Inferior parietal cortex (tissue), 1 donor: ENCODE measurements around the gene ANP32D.
"Not testable (repeated sequence)": the region's sequence is repeated elsewhere in the genome, so short reads cannot be mapped to it uniquely, and the experiment has no call there.

Experiments
- DNase-seq: peaks from one replicate; pipeline ENCODE4 v3.0.0-alpha.2; 2016; ENCODE audit errors: extremely low spot score

The ANP32D gene

DNA sequence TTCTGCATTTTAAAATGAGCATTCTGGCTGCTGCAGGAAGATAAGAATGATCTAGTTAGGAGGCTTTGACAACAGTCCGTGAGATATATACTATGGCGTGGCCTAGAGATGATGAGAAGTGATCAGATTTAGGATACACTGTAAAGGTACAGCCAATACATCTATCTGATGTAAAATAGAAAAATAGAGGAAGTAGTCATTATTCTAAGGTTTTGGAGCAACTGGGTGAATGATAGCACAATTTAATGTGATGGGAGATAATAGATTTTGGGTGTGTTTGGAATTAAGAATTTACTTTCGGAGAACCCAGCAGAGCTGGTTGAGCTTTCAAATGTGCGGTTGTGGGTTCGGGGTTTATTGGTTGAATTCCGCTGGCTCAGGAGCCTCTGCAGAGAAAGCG lies at the start of gene ANP32D:
Gene ANP32D, plus strand, starts transcription at position 301 of the 400 bp plus-strand sequence. CDS start 106 bp downstream, outside the sequence.
- DNase-seq = no peak

DNA sequence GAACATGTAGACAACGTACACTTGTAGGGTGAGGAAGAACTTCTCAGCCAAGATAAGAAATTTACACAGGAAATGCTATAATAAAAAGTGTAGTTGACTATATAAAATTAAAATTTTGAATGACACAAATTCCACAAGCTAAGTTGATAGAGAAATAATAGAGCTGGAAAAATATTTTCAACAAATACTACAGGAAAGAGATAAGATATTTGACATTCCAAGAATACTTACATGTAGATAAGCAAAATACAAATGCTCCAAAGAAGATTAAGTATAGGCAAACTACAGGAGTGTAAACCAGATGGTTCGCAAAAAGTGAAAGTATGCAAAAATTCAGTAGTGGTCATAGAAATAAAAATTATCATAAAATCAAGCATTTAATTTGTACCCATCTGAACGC lies 49.2 kb upstream of the ANP32D start:
- no peak for DNase-seq

DNA sequence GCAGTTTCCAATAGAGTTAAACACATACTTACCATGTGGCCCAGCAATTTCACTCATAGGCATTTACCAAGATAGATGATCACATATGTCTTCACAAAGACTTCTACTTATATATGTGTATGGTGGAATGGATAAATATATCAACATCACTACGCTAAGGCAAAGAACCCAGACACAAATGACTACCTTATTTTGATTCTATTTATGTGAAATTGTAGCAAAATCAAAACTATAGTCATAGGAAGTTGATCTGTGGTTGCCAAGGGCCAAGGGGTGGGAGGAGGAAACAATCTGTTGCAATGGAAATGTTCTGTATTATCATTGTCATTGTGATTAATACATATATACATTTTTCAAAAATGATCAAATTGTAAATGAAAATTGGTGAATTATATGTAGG lies 47.7 kb upstream of the ANP32D start:
- no peak for DNase-seq

DNA sequence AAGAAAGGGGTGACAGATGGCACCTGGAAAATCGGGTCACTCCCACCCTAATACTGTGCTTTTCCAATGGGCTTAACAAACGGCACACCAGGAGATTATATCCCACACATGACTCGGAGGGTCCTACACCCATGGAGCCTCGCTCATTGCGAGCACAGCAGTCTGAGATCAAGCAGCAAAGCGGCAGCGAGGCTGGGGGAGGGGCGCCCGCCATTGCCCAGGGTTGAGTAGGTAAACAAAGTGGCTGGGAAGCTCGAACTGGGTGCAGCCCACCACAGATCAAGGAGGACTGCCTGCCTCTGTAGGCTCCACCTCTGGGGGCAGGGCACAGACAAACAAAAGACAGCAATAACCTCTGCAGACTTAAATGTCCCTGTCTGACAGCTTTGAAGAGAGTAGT lies 38.3 kb upstream of the ANP32D start:
- not testable (repeated sequence) for DNase-seq

DNA sequence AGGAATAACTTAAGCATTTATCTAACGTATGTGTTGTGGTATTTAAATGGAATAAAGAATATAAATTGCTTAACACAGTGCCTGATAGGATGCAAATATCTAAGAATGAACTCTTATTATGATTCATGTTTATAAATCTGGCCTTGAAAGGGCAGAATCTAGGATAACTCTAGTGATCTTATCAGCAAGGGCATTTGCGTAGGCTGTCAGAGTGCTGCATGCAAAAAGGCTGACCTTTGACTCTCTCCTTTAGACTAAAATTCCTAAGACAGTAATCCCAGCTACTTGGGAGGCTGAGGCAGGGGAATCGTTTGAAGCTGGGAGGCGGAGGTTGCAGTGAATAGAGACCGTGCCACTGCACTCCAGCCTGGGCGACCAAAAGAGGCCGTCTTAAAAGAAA lies 31.3 kb upstream of the ANP32D start:
- no peak for DNase-seq

DNA sequence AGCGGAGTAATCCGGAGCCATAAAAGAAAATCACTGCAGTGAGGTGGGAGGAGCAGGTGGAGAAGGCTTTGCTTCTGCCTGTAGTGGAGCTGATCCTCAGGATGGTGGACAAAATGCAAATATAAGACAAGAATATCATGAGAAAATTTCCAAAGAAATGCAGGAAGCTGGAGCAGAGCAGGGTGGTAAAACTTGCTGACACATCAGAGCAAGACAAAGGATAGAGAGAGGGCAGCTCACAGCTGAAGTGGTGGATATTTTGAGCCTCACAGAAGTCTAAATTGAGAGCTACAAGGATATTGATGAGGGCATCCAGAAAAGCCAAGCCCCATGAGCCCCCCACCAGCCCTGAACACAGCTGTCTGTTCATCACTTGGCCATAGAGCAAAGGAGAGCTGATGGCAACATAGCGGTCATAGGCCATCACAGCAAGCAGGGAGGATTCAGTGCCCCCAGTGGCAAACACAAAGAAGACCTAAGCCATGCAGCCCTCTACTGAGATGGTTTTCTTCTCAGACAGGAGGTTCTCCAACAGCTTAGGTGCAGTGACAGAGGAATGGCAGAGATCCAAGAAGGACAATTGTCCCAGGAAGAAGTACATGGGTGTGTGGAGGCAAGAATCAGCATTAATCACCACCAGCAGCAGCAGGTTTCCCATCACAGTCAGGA lies 30.0 kb upstream of the ANP32D start:
- no peak for DNase-seq

DNA sequence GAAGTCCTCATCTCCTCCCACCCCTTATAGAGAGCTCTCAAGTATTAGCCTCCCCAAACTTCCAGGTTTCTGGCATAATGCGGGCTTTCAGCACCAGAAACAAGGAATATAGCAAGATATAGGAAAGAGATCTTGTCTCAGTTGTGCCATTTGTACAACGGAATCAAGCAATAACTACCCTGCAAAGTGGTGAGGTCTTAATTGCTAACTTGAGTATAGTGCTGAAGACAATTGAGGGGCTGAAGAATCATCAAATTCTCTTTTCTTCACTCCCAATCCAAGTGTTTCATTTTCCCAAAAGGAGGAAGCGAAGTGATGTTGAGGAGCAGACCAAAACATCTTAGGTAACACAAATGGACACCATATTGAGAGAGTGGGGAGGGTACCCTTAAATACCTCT lies 26.8 kb upstream of the ANP32D start:
- DNase-seq = no peak

DNA sequence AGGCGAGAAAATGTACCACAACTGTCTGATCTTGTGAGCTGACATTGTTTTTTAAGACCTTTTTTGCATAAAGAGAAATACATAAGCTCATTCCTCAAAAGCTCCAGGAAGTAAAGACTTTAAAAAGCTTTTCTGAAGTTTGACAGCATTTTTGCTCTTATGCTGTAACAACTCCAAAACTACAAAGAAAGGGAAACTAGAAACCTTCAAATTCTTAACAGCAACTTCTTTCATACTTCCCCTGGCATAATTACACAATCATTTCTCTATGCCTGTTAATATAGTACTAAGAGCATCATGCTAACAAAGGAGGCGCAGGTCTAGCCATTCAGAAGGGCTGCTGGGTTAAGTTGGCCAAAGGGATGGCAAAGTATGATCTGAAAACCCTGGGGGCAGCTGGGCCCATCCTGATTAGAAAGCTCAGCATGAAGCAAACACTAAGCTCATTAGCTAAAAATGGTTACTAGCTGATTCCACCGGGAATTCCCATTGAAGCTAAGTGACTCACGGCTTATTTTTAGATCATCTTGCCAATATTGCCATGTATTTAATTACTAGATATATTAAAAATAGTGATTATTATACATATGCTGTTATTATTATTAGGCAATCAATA lies 26.1 kb upstream of the ANP32D start:
- no peak for DNase-seq

DNA sequence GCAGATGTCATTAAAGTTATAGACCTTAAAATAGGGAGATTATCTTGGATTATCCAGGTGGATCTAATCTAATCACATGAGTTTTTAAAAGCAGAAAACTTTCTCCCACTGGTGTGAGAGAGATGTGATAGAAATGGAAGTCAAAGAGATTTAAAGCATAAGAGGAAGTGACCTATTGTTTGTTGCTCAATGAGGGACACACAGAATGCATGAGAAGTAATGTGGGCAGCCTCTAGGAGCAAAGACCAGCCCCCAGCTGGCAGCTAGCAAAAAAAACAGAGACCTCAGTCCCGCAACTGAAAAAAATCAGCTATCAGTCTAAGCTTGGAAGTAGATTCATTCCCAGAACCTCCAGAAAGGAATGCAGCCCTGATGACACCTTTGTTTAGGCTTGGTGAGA lies 24.6 kb upstream of the ANP32D start:
- no peak for DNase-seq

DNA sequence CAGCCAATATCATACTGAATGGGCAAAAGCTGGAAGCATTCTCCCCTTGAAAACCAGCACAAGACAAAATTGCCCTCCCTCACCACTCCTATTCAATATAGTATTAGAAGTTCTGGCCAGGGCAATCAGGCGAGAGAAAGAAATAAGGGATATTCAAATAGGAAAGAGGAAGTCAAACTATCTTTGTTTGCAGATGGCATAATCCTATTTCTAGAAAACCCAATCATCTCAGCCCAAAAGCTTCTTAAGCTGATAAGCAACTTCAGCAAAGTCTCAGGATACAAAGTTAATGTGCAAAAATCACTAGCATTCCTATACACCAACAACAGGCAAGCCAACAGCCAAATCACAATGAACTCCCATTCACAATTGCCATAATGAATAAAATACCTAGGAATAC lies 21.0 kb upstream of the ANP32D start:
- DNase-seq = no peak

DNA sequence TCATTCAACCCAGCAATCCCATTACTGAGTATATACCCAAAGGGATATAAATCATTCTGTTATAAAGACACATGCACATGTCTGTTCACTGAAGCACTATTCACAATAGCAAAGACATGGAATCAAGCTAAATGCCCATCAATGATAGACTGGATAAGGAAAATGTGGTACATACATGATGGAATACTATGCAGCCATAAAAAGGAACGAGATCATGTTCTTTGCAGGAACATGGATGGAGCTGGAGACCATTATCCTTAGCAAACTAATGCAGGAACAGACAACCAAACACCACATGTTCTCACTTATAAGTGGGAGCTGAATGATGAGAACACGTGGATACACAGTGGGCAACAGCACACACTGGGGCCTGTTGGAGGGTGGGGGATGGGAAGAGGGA lies 19.4 kb upstream of the ANP32D start:
- DNase-seq = not testable (repeated sequence)

DNA sequence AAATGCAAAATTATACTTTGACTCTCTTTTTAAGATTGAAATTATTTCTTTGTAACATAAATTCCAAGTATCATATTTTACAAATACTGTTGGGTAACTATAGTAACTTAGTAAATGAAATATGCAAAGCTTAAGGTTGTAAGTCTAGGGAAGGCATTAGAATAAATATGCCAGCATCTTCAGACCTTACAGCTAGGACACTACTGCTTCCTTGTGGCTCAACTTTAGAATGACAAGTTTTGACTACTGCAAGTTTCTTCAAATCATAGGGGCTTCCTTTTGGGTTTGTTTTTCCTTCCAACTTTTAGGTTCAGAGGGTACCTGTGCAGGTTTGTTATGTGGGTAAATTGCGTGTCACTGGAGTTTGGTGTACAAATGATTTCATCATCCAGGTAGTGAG lies 17.7 kb upstream of the ANP32D start:
- peak; percentile 16 for DNase-seq

DNA sequence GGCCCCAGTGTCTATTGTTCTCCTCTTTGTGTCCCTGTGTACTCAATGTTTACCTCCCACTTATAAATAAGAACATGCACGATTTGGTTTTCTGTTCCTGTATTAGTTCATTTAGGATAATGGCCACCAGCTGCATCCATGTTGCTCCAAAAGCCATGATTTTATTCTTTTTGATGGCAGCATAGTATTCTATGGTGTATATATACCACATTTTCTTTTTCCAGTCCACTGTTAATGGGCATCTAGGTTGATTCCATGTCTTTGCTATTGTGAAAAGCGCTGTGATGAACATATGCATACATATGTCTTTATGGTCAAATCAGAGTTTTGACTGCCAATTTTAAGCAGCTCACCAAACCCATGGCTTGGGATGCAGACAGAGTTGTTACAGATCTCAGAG lies 17.2 kb upstream of the ANP32D start:
- no peak for DNase-seq

DNA sequence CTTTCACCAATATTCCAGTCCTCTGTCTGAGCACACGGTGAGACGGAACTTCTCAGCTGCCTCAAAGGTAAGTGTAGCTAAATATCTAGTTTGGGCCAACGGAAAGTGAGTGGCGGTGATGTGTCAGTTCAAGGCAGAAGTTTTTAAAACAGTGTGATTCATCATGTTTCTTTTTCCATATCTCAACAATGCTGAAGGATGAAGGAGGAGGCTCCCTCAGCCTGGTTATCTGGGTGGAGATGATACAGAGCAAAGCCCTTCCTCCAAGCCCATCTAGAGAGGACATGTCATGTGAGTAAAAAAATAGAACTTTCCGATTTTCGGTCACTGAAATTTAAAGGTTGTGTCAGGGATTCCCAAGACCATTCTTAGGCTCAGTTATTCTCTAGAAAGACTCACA lies 13.1 kb upstream of the ANP32D start:
- no peak for DNase-seq

DNA sequence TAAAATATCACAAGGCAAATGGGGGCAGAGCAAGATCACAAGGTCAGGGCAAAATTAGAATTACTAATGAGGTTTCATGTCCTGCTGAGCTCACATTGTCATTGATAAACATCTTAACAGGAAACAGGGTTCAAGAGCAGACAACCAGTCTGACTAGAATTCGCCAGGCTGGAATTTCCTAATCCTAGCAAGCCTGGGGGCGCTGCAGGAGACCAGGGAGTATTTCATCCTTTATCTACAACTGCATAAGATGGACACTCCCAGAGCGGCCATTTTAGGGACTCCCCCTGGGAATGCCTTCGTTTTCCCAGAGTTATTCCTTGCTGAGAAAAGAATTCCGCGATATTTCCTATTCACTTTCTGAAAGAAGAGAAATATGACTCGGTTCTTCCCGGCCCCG lies 3.3 kb upstream of the ANP32D start:
- DNase-seq = not testable (repeated sequence)

DNA sequence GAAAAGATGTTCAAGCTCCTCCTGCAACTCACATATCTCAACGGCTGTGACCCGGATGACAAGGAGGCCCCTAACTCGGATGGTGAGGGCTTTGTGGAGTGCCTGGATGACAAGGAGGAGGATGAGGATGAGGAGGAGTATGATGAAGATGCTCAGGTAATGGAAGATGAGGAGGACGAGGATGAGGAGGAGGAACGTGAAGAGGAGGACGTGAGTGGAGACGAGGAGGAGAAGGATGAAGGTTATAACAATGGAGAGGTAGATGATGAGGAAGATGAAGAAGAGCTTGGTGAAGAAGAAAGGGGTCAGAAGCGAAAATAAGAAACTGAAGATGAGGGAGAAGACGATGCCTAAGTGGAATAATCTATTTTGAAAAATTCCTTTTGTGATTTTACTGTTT lies 702 bp downstream of the ANP32D start:
- no peak for DNase-seq

DNA sequence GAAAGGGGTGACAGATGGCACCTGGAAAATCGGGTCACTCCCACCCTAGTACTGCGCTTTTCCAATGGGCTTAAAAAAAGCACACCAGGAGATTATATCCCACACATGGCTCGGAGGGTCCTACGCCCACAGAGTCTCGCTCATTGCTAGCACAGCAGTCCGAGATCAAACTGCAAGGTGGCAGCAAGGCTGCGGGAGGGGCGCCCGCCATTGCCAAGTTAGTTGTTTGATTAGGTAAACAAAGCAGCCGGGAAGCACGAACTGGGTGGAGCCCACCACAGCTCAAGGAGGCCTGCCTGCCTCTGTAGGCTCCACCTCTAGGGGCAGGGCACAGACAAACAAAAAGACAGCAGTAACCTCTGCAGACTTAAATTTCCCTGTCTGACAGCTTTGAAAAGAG lies 2.1 kb downstream of the ANP32D start:
- not testable (repeated sequence) for DNase-seq

DNA sequence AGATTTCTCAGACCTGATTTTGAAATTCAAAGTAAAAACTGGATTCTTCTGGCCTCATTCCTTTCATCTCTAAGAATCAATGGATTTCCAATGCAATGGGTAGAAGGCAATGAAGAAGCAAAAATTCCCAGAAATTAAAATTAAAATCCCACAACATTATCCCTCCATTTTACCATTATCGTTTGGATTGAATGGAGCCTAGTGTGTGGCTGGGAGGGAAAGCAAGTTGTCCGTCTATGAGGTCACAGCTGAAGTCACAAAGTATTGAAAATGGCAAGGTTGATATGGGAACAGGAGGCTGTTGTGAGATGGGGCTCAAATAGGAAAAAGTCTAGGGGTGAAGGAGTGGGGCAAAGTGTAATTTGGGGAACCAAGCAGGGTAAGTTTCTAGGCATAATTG lies 9.8 kb downstream of the ANP32D start, which contains the start of gene C12orf54:
Gene C12orf54, plus strand, starts transcription at position 301 of the 400 bp plus-strand sequence. CDS start 799 bp downstream, outside the sequence.
- DNase-seq = no peak

DNA sequence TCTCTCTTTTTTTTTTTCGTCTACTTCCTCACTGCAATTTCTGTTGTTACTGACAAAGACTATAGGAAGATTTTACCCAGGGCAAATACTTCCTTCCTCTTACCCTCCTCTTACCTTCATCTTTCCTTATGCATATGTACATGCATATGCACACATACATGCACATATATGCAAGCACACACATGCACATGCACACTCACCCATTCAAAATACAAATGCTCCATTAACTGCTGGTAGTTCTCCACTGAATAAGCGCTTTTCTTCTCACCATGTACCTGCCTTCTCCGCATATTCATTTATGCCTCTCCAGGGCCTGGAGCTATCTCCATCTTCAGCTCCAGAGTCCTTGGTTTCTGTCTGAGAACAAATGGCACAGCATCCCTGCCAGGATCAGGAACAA lies 10.6 kb downstream of the ANP32D start:
- no peak for DNase-seq

DNA sequence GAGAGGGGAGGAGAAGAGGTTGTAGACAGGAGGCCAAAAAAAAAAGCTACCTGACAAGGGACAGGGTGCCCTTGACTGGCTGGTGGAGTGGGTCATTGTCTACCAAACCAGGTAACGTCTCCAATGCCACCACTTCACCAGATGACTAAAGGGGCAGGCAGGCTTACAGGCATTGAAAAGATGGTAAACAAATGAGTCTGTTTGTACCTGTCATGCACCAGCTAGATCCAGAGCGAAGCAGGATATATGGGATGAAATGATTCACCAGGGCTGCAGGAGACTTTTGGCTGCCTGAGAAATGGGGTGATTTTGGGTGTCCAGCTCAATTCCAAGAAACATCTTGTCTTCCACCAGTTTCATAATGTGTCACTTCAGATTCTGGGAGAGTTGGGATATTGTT lies 13.9 kb downstream of the ANP32D start:
- DNase-seq = no peak

DNA sequence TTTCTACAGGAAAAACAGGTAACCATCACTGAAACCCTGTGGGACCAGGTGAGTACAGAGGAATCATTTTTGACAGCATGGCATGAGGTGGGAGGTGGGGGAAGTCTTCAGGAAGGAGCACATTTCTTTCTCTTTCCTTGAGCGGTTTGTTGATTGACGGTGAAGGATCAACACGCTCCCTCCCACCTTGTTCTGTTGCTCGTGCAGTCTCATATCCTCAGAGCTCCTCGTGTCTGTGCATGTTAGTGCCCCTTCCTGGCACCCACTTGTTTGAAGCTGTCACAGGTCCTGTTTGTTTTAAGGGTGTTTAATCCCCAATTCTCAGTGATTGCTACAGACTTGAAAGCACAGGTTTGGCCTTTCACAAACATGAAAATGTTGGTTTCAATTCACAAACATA lies 14.3 kb downstream of the ANP32D start:
- DNase-seq = no peak

DNA sequence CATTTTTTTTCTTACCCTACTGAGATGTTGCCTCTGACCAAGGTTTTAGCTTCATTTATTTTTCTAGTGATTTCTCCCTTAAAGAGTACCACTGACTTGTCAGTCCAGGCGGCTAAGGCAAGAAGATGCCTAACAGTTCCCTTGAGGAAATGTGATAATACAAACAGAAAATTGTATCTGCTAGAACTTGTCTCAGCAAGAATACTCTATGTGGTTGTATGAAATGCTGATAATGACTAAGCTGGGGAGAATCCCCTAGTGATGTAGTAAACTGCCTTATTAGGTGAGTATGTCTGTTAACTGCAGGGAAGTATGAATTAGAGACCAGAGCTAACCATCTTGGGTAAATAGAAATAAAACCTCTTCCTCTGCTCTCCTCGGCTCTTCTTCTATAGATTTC lies 16.7 kb downstream of the ANP32D start:
- no peak for DNase-seq

DNA sequence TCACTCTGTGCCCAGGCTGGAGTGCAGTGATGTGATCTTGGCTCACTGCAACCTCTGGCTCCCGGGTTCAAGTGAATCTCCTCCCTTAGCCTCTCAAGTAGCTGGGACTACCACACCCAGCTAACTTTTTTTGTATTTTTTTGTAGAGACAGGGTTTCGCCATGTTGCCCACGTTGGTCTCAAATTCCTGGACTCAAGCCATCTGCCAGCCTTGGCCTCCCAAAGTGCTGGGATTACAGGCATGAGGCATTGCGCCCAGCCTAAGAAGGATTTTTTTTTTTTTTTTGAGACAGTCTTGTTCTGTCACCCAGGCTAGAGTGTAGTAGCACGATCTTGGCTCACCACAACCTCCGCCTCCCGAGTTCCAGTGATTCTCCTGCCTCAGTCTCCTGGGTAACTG lies 17.1 kb downstream of the ANP32D start:
- DNase-seq = not testable (repeated sequence)

DNA sequence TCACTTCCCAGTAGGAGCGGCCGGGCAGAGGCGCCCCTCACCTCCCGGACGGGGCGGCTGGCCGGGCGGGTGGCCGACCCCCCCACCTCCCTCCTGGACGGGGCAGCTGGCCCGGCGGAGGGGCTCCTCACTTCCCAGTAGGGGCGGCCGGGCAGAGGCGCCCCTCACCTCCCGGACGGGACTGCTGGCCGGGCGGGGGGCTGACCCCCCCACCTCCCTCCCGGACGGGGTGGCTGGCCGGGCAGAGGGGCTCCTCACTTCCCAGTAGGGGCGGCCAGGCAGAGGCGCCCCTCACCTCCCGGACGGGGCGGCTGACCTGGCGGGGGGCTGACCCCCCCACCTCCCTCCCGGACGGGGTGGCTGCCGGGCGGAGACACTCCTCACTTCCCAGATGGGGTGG lies 27.9 kb downstream of the ANP32D start:
- not testable (repeated sequence) for DNase-seq
